GM19468 (cell line): ENCODE data around the gene VPS26C.

Experiments
- ATAC-seq: cut with Tn5 transposase; IDR thresholded peaks from one replicate; pipeline ENCODE4 v1.9.1; 2021; ENCODE audit warnings: mild to moderate bottlenecking, moderate library complexity, moderate number of reproducible peaks; ENCODE audit not compliant: unreplicated experiment; ENCODE audit errors: extremely low read depth

VPS26C gene

GRCh38 chr21:37208056-37208721 lies 58.9 kb downstream of the VPS26C start:
- peak; percentile 26 for ATAC-seq

- ATAC-seq, result no peak
Observed at GRCh38 chr21:37207441-37208009, 59.6 kb downstream of the VPS26C start.

GRCh38 chr21:37206496-37206895 lies 60.6 kb downstream of the VPS26C start:
- ATAC-seq, result no peak

- ATAC-seq, result no peak
Observed at GRCh38 chr21:37204580-37204979, 62.6 kb downstream of the VPS26C start.

GRCh38 chr21:37202221-37203110 lies 64.7 kb downstream of the VPS26C start:
- ATAC-seq, result no peak

- ATAC-seq, result no peak
Observed at GRCh38 chr21:37200641-37201480, 66.3 kb downstream of the VPS26C start.

GRCh38 chr21:37199057-37199924 lies 67.8 kb downstream of the VPS26C start:
- no peak for ATAC-seq

GRCh38 chr21:37197746-37198145 lies 69.4 kb downstream of the VPS26C start:
- ATAC-seq, result no peak

GRCh38 chr21:37196847-37197246 lies 70.3 kb downstream of the VPS26C start:
- no peak for ATAC-seq

GRCh38 chr21:37195610-37196009 lies 71.5 kb downstream of the VPS26C start:
- no peak for ATAC-seq

GRCh38 chr21:37195059-37195458 lies 72.1 kb downstream of the VPS26C start:
- no peak for ATAC-seq

GRCh38 chr21:37193676-37194075 lies 73.5 kb downstream of the VPS26C start:
- ATAC-seq, result no peak

- no peak for ATAC-seq
Observed at GRCh38 chr21:37193006-37193405, 74.1 kb downstream of the VPS26C start.

- ATAC-seq, result no peak
Observed at GRCh38 chr21:37192019-37192418, 75.1 kb downstream of the VPS26C start.

- no peak for ATAC-seq
Observed at GRCh38 chr21:37188825-37189224, 78.3 kb downstream of the VPS26C start.

GRCh38 chr21:37186983-37187382 lies 80.2 kb downstream of the VPS26C start:
- no peak for ATAC-seq

GRCh38 chr21:37184784-37185593 lies 82.1 kb downstream of the VPS26C start:
- ATAC-seq, result no peak

- ATAC-seq, result no peak
Observed at GRCh38 chr21:37183749-37184148, 83.4 kb downstream of the VPS26C start.

- ATAC-seq, result no peak
Observed at GRCh38 chr21:37182222-37182621, 84.9 kb downstream of the VPS26C start.
